Endodermal cell (in vitro differentiated cells): ENCODE results near the gene MALAT1. TPM values are rescaled to one million over a fixed set of nuclear protein-coding genes. Genes with fewer than 3 reads are reported as not detected.

Experiments
- DNase-seq: peaks from one replicate; pipeline ENCODE4 v3.0.0-alpha.2; 2017
- H3K27ac ChIP-seq: 2 replicates; pipeline ENCODE4 v1.5.1; 2013; ENCODE audit warnings: mild to moderate bottlenecking, low read depth, low read length, moderate library complexity
- H3K27me3 ChIP-seq: 2 replicates; pipeline ENCODE4 v1.6.1; 2013; ENCODE audit warnings: mild to moderate bottlenecking, low read length, moderate library complexity; ENCODE audit not compliant: insufficient read depth, control insufficient read depth, poor library complexity, severe bottlenecking
- H3K36me3 ChIP-seq: 2 replicates; pipeline ENCODE4 v1.7.0; 2013; ENCODE audit warnings: mild to moderate bottlenecking, low read length, moderate library complexity; ENCODE audit not compliant: control insufficient read depth, insufficient read depth
- H3K4me1 ChIP-seq: one replicate; pipeline ENCODE4 v1.7.0; 2013; ENCODE audit warnings: low read length; ENCODE audit not compliant: control insufficient read depth, insufficient read depth
- H3K4me3 ChIP-seq: 2 replicates; pipeline ENCODE4 v1.5.1; 2013; ENCODE audit warnings: mild to moderate bottlenecking, low read length, moderate library complexity
- H3K9ac ChIP-seq: 2 replicates; pipeline ENCODE4 v1.6.1; 2013; ENCODE audit warnings: mild to moderate bottlenecking, low read length, moderate library complexity; ENCODE audit not compliant: poor library complexity, severe bottlenecking; ENCODE audit errors: extremely low read depth
- H3K9me3 ChIP-seq: 2 replicates; pipeline ENCODE4 v1.6.1; 2013; ENCODE audit warnings: mild to moderate bottlenecking, low read length, moderate library complexity; ENCODE audit not compliant: control insufficient read depth
- H3K27ac Mint-ChIP-seq: 2 replicates; pipeline ENCODE4 v1.8.0; 2020; ENCODE audit warnings: mixed read lengths
- H3K27me3 Mint-ChIP-seq: 2 replicates; pipeline ENCODE4 v1.8.0; 2021; ENCODE audit warnings: mild to moderate bottlenecking, mixed read lengths; ENCODE audit not compliant: insufficient read depth
- H3K36me3 Mint-ChIP-seq: 2 replicates; pipeline ENCODE4 v1.8.0; 2020; ENCODE audit warnings: low read depth, mixed read lengths
- H3K4me1 Mint-ChIP-seq: 2 replicates; pipeline ENCODE4 v1.8.0; 2020; ENCODE audit warnings: mixed read lengths
- H3K4me3 Mint-ChIP-seq: 2 replicates; pipeline ENCODE4 v1.8.0; 2020; ENCODE audit warnings: mild to moderate bottlenecking, moderate library complexity, mixed read lengths
- H3K9me3 Mint-ChIP-seq: 2 replicates; pipeline ENCODE4 v1.8.0; 2020; ENCODE audit warnings: mild to moderate bottlenecking, mixed read lengths
- CTCF ChIP-seq: fragments of 200-600 bp; sonication (generic); conservative IDR thresholded peaks from 2 replicates; pipeline ENCODE4 v1.5.0; 2021; ENCODE audit warnings: antibody characterized with exemption, mild to moderate bottlenecking
- WGBS, 2 experiments: methylation state at CpG; one replicate each; pipeline versions ENCODE4 v1.1.5 to v1.1.7; 2013; ENCODE audit warnings: missing lambda C conversion rate in 2 of 2, mixed read lengths in 1 of 2; ENCODE audit not compliant: insufficient coverage in 1 of 2, insufficient read length in 1 of 2; 5-methylcytosine and 5-hydroxymethylcytosine counted together
- total RNA-seq, 2 donors: library from RNA; stranded (reverse); fragmentation: NEBNext Ultra II Directional in 1 of 2; extraction: Animal tissue kit (Norgen Biotek cat#: 25700) in 1 of 2; gene quantifications; 2 replicates in 1 of 2; 3 replicates in 1 of 2; pipeline ENCODE4 v1.2.1, GENCODE V29; 2021

Gene MALAT1
- total RNA-seq, 2 donors from 2014 or later = 5,233 to 6,894 TPM

- no peak overlapping the region for H3K9ac ChIP-seq
- Mint-ChIP-seq H3K4me1 (peaks cover 22% of the 10 kb centered on the region), H3K4me3 (no peak overlapping the region), H3K27me3 (peaks cover 82% of the 10 kb centered on the region), H3K9me3 (no peaks in the 10 kb centered on the region), H3K27ac (no peak overlapping the region), H3K36me3 (no peaks in the 10 kb centered on the region)
- no peaks in the 10 kb centered on the region for H3K9me3 ChIP-seq
- DNase-seq = no peak
- H3K4me3 ChIP-seq = no peak overlapping the region
- peaks cover 50% of the 10 kb centered on the region for H3K27me3 ChIP-seq
- 91% methylated on average over 3 of the region's 3 CpGs; no CpG with 5 or more reads in 1 of the 2 experiments for WGBS, 2 experiments
- TF ChIP-seq CTCF = no peak
- no peak overlapping the region for H3K27ac ChIP-seq
- peaks cover 3% of the 10 kb centered on the region for H3K4me1 ChIP-seq
- no peaks in the 10 kb centered on the region for H3K36me3 ChIP-seq
Measured at GRCh38 chr11:65549096-65549495, 50.3 kb downstream of the MALAT1 start.

GRCh38 chr11:65551572-65552387 is 52.9 kb downstream of the MALAT1 start:
- Mint-ChIP-seq H3K27me3 (peaks cover 82% of the 10 kb centered on the region), H3K9me3 (no peaks in the 10 kb centered on the region), H3K4me1 (peaks cover 19% of the 10 kb centered on the region), H3K27ac (no peak overlapping the region), H3K36me3 (no peaks in the 10 kb centered on the region), H3K4me3 (peak overlapping the region; percentile 37)
- Histone ChIP-seq H3K4me1 (peaks cover 3% of the 10 kb centered on the region), H3K36me3 (no peaks in the 10 kb centered on the region), H3K27me3 (peaks cover 40% of the 10 kb centered on the region), H3K27ac (no peak overlapping the region), H3K4me3 (no peak overlapping the region), H3K9ac (no peak overlapping the region), H3K9me3 (no peaks in the 10 kb centered on the region)
- WGBS, 2 experiments = 68 to 70% methylated on average over 16 to 17 of the region's 17 CpGs
- DNase-seq = peak; percentile 92
- peak; percentile 80 for TF ChIP-seq CTCF

GRCh38 chr11:65552388-65552951 is 53.6 kb downstream of the MALAT1 start:
- H3K27ac Mint-ChIP-seq = no peak overlapping the region
- no peak overlapping the region for H3K4me3 Mint-ChIP-seq
- WGBS, 2 experiments = 85 to 86% methylated on average over 5 to 9 of the region's 9 CpGs
- no peaks in the 10 kb centered on the region for H3K36me3 Mint-ChIP-seq
- Histone ChIP-seq H3K27me3 (peaks cover 33% of the 10 kb centered on the region), H3K9me3 (no peaks in the 10 kb centered on the region), H3K36me3 (no peaks in the 10 kb centered on the region), H3K4me1 (peaks cover 3% of the 10 kb centered on the region), H3K27ac (no peak overlapping the region), H3K9ac (no peak overlapping the region), H3K4me3 (no peak overlapping the region)
- H3K9me3 Mint-ChIP-seq = no peaks in the 10 kb centered on the region
- H3K27me3 Mint-ChIP-seq = peaks cover 80% of the 10 kb centered on the region
- peaks cover 24% of the 10 kb centered on the region for H3K4me1 Mint-ChIP-seq
- peak; percentile 65 for DNase-seq
- TF ChIP-seq CTCF = no peak
